ENCODE data around the gene COL4A4.

The COL4A4 gene

DNA sequence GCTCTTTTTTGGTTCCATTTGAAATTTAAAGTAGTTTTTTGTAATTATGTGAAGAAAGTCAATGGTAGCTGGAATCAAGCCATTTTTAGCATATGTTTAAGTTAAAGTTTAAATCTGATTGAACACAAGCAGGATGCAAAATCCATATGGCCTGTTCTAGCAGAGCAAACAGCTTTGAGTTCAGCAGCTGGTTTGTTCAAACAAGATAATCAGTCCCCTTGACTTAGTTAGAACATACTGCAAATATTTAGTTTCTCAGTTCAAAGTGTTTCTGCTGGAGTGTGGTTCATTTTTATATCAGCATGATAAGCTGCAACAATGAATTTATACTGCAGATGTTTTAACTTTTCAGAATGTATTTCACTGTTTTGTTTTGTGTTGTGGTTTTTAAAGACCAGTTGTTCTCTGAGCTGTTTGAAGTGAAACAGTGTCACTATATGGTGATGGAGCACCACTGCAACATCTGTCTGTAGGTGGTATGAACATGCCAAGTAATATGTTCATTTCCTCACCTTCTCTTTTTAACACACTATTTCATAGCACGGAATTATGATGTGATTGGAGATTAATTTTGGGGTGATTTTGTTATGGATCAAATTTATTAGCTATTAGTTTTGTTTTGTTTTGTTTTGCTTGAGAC lies 125.3 kb downstream of the COL4A4 start:
- peak; percentile 23 for DNase-seq (ENCODE audit: low read depth)
- TF ChIP-seq CTCF (IDR thresholded peaks at IDR 0.05; ENCODE audit: control insufficient read depth, extremely low read depth, insufficient read depth) = peak; percentile 19; the same call in 1 of the 2 replicates

GRCh38 chr2:227036527-227036926 lies 127.5 kb downstream of the COL4A4 start:
- DNase-seq (ENCODE audit: low read depth) = no peak
- no peak overlapping the region for H3K4me3 ChIP-seq (ENCODE audit: low read depth, low read length)
- no peak for TF ChIP-seq CTCF (IDR thresholded peaks at IDR 0.05; ENCODE audit: control insufficient read depth, extremely low read depth, insufficient read depth)

More for the DNA sequence above, 125.3 kb downstream of the COL4A4 start:
- no peak overlapping the region for H3K4me3 ChIP-seq (ENCODE audit: low read depth, low read length)

- no peak overlapping the region for H3K4me3 ChIP-seq (ENCODE audit: low read depth, low read length)
- DNase-seq (ENCODE audit: low read depth) = no peak
- no peak for TF ChIP-seq CTCF (IDR thresholded peaks at IDR 0.05; ENCODE audit: control insufficient read depth, extremely low read depth, insufficient read depth)
These were observed 128.2 kb downstream of the COL4A4 start for GRCh38 chr2:227035711-227036367.

DNA sequence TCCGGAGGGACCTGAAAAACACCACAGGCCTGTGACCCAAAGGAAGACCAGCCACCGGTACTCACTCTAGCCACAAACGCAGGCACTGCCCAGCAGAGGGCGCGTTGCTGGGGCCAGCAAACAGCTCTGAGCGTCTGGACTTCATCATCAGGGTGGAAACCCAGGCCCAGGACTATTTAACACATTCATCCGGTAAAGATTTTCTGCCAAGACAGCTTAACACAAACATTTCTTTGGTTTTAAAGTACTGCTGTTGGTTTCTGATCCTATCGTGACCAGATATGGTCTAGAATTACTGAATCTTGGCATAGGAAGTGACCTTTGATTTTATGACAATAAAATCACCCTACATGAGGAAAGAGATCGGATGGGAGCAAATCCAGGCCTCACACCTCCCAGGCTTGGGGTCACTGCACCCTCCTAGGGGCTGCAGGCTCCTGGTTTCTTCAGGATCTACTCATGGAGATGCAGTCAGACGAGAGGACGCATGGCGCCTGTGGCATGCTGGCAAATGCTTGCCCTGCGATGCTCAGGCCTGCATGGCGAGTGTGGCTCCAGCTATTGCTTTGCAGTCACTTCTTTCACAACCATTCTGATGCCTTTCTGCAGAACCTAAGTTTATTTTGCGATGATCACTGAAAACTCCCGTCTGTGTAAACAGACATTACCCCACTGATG lies 130.4 kb downstream of the COL4A4 start:
- no peak overlapping the region for H3K4me3 ChIP-seq (ENCODE audit: low read depth, low read length)
- DNase-seq (ENCODE audit: low read depth) = no peak
- peak; percentile 76 for TF ChIP-seq CTCF (IDR thresholded peaks at IDR 0.05; ENCODE audit: control insufficient read depth, extremely low read depth, insufficient read depth)

- no peak for TF ChIP-seq CTCF (IDR thresholded peaks at IDR 0.05; ENCODE audit: control insufficient read depth, extremely low read depth, insufficient read depth)
- DNase-seq (ENCODE audit: low read depth) = no peak
- no peak overlapping the region for H3K4me3 ChIP-seq (ENCODE audit: low read depth, low read length)
These were observed 132.6 kb downstream of the COL4A4 start for GRCh38 chr2:227031379-227031778.

- DNase-seq (ENCODE audit: low read depth) = no peak
- H3K4me3 ChIP-seq (ENCODE audit: low read depth, low read length) = no peak overlapping the region
- no peak for TF ChIP-seq CTCF (IDR thresholded peaks at IDR 0.05; ENCODE audit: control insufficient read depth, extremely low read depth, insufficient read depth)
These were observed 133.2 kb downstream of the COL4A4 start for GRCh38 chr2:227030789-227031188.
